Measurements from ENCODE around the gene SAFB2. TPM values are rescaled to one million over a fixed set of nuclear protein-coding genes. Genes with fewer than 3 reads are reported as not detected.

Gene SAFB2
- total and polyA plus RNA-seq, 10 of the 15 experiments (the other 5 are each of a cell fraction or from before 2014, with no cell fraction given), result 4.5 to 89.2 (median 42.9) TPM

GRCh38 chr19:5553892-5554291, 68.7 kb downstream of the SAFB2 start:
- in situ Hi-C loops (cut with MboI), result no loop called here
- SMC1A ChIA-PET (ENCODE audit: uncharacterized antibody, unreplicated experiment), result no interaction called here

GRCh38 chr19:5547881-5548280, 74.7 kb downstream of the SAFB2 start:
- Histone ChIP-seq H2AFZ (ENCODE audit: control insufficient read depth, low read depth, low read length) (no peak overlapping the region), H3K9me3 (replicated peaks; ENCODE audit: control insufficient read depth, insufficient read depth, low read length) (no peaks in the 10 kb centered on the region), H3K36me3 (ENCODE audit: control insufficient read depth in 2 of 2, insufficient read depth in 2 of 2, low read length in 1 of 2) (no peaks in the 10 kb centered on the region), H3K27ac (ENCODE audit: control insufficient read depth, insufficient read depth) (no peak overlapping the region), H3K4me3 (no peak overlapping the region), H3K4me2 (ENCODE audit: control insufficient read depth, insufficient read depth) (no peak overlapping the region), H3K27me3 (replicated peaks in 1 of 2; ENCODE audit: control insufficient read depth in 2 of 2, insufficient read depth in 2 of 2, low read length in 1 of 2) (no peaks in the 10 kb centered on the region), H3K79me2 (ENCODE audit: control insufficient read depth, insufficient read depth, low read length) (no peaks in the 10 kb centered on the region), H3K4me1 (ENCODE audit: control insufficient read depth, insufficient read depth, low read length) (no peaks in the 10 kb centered on the region), H3K9ac (ENCODE audit: control insufficient read depth, insufficient read depth, low read length) (no peak overlapping the region), H4K20me1 (ENCODE audit: control insufficient read depth, insufficient read depth) (no peaks in the 10 kb centered on the region)
- DNase-seq (ENCODE audit: low read depth, low spot score), result no peak
- BruUV-seq (replicated peaks), result no TSS peak
- SMC1A ChIA-PET (ENCODE audit: uncharacterized antibody, unreplicated experiment), result interaction anchor here (2.0 kb wide), 1 partner anchor 16 kb away, joined by 4 read pairs; no protein-coding TSS in a partner anchor
- WGBS (ENCODE audit: insufficient coverage, insufficient replicate concordance, low lambda C conversion rate, missing lambda C conversion rate), result 12% methylated on average over 8 of the region's 8 CpGs
- CTCF ChIA-PET, result interaction anchor here (0.7 to 1.8 kb wide), 3 partner anchors 9 to 246 kb away, joined by 3 to 6 read pairs (median 4); no protein-coding TSS in a partner anchor
- intact Hi-C loops (cut with micrococcal nuclease; ENCODE audit: unreplicated experiment), result no loop called here
- RAD21 ChIA-PET (ENCODE audit: unreplicated experiment), result interaction anchor here (0.6 to 1.5 kb wide), 2 partner anchors 139 to 194 kb away, joined by 3 to 8 read pairs; no protein-coding TSS in a partner anchor
- in situ Hi-C loops (cut with MboI), result no loop called here
- POLR2A ChIA-PET, result no interaction called here
- 0 out of 3 replicates have a peak, but pooled peaks have one; percentile 34 for ATAC-seq
- FAIRE-seq, result peak; percentile 76
- TF ChIP-seq SMC3 (IDR thresholded peaks at IDR 0.05; ENCODE audit: borderline replicate concordance, low read length) (peak; percentile 45; the same call in 1 of the 2 replicates), ZBTB11 (CRISPR knock-in tag; IDR thresholded peaks at IDR 0.05) (no peak), CTCF (IDR thresholded peaks at IDR 0.05 in 2 of 3, conservative IDR thresholded peaks at IDR 0.05 in 1 of 3; ENCODE audit: control insufficient read depth in 2 of 3, extremely low read depth in 1 of 3, insufficient read depth in 1 of 3, low read depth in 3 of 3, low read length in 3 of 3) (peak; percentile 44 to 54 (median 50); a peak in 5 of 6 replicates)
- TF ChIP-seq, protein P1, sequence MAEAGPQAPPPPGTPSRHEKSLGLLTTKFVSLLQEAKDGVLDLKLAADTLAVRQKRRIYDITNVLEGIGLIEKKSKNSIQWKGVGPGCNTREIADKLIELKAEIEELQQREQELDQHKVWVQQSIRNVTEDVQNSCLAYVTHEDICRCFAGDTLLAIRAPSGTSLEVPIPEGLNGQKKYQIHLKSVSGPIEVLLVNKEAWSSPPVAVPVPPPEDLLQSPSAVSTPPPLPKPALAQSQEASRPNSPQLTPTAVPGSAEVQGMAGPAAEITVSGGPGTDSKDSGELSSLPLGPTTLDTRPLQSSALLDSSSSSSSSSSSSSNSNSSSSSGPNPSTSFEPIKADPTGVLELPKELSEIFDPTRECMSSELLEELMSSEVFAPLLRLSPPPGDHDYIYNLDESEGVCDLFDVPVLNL (IDR thresholded peaks at IDR 0.05; ENCODE audit: low read depth, low read length), result no peak

More at GRCh38 chr19:5553892-5554291, 68.7 kb downstream of the SAFB2 start:
- FAIRE-seq (no peak), DNase-seq (ENCODE audit: low read depth, low spot score) (no peak), ATAC-seq (no peak)
- Histone ChIP-seq H3K4me1 (ENCODE audit: control insufficient read depth, insufficient read depth, low read length) (no peaks in the 10 kb centered on the region), H3K4me2 (ENCODE audit: control insufficient read depth, insufficient read depth) (no peak overlapping the region), H3K4me3 (no peak overlapping the region), H3K9ac (ENCODE audit: control insufficient read depth, insufficient read depth, low read length) (no peak overlapping the region), H2AFZ (ENCODE audit: control insufficient read depth, low read depth, low read length) (no peak overlapping the region), H3K27ac (ENCODE audit: control insufficient read depth, insufficient read depth) (no peak overlapping the region), H3K79me2 (ENCODE audit: control insufficient read depth, insufficient read depth, low read length) (no peaks in the 10 kb centered on the region), H3K9me3 (replicated peaks; ENCODE audit: control insufficient read depth, insufficient read depth, low read length) (no peaks in the 10 kb centered on the region), H4K20me1 (ENCODE audit: control insufficient read depth, insufficient read depth) (no peaks in the 10 kb centered on the region), H3K27me3 (replicated peaks in 1 of 2; ENCODE audit: control insufficient read depth in 2 of 2, insufficient read depth in 2 of 2, low read length in 1 of 2) (no peaks in the 10 kb centered on the region), H3K36me3 (ENCODE audit: control insufficient read depth in 2 of 2, insufficient read depth in 2 of 2, low read length in 1 of 2) (no peaks in the 10 kb centered on the region)
- POLR2A ChIA-PET, result no interaction called here
- intact Hi-C loops (cut with micrococcal nuclease; ENCODE audit: unreplicated experiment), result no loop called here
- CTCF ChIA-PET, result no interaction called here
- no TSS peak for BruUV-seq (replicated peaks)
- TF ChIP-seq POU2F2 (IDR thresholded peaks at IDR 0.05; ENCODE audit: borderline replicate concordance, low read depth, low read length), result no peak
- no peak for TF ChIP-seq MTA2 (IDR thresholded peaks at IDR 0.05; ENCODE audit: low read depth)
- TF ChIP-seq BACH1 (IDR thresholded peaks at IDR 0.05; ENCODE audit: borderline replicate concordance), result no peak
- TF ChIP-seq, protein P2, sequence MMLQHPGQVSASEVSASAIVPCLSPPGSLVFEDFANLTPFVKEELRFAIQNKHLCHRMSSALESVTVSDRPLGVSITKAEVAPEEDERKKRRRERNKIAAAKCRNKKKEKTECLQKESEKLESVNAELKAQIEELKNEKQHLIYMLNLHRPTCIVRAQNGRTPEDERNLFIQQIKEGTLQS (IDR thresholded peaks at IDR 0.05; ENCODE audit: borderline replicate concordance, extremely low read depth, low read depth, low read length), result no peak
- no peak for TF ChIP-seq EZH2 (IDR thresholded peaks at IDR 0.05; ENCODE audit: borderline replicate concordance, control insufficient read depth, low read depth, low read length)
- no peak for TF ChIP-seq MYC (IDR thresholded peaks at IDR 0.05; ENCODE audit: insufficient read depth, insufficient read length, insufficient replicate concordance, low read length, severe bottlenecking)
- no peak for TF ChIP-seq RAD21 (IDR thresholded peaks at IDR 0.05; ENCODE audit: insufficient read depth, low read depth, low read length)
- no peak for TF ChIP-seq JUND (IDR thresholded peaks at IDR 0.05; ENCODE audit: low read depth, low read length)
- no peak for TF ChIP-seq CHD4 (IDR thresholded peaks at IDR 0.05)
- 42% methylated on average over 9 of the region's 9 CpGs for whole genome bisulfite sequencing (ENCODE audit: insufficient coverage, insufficient replicate concordance, low lambda C conversion rate, missing lambda C conversion rate)
- RAD21 ChIA-PET (ENCODE audit: unreplicated experiment), result no interaction called here
